ENCODE data around the gene TRPC4AP. TPM values are rescaled to one million over a fixed set of nuclear protein-coding genes. Genes with fewer than 3 reads are reported as not detected.

The TRPC4AP gene
- total and polyA plus RNA-seq, 10 of the 15 experiments (the other 5 are each of a cell fraction or from before 2014, with no cell fraction given): 1.1 to 61.7 (median 41.2) TPM

DNA sequence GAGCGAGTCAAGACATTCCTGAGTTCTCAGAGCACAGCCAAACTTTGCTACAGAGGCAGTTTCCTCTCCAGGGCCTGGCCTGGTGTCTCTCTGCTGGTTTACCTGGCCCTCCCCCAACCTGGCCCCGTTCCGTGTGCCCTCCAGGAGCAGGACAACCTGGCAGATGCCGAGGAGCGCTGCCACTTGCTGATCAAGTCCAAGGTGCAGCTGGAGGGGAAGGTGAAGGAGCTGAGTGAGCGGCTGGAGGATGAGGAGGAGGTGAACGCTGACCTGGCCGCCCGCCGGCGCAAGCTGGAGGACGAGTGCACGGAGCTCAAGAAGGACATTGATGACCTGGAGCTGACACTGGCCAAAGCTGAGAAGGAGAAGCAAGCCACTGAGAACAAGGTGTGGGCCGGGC lies 97.4 kb downstream of the TRPC4AP start (continued):
- TF ChIP-seq, protein P1, sequence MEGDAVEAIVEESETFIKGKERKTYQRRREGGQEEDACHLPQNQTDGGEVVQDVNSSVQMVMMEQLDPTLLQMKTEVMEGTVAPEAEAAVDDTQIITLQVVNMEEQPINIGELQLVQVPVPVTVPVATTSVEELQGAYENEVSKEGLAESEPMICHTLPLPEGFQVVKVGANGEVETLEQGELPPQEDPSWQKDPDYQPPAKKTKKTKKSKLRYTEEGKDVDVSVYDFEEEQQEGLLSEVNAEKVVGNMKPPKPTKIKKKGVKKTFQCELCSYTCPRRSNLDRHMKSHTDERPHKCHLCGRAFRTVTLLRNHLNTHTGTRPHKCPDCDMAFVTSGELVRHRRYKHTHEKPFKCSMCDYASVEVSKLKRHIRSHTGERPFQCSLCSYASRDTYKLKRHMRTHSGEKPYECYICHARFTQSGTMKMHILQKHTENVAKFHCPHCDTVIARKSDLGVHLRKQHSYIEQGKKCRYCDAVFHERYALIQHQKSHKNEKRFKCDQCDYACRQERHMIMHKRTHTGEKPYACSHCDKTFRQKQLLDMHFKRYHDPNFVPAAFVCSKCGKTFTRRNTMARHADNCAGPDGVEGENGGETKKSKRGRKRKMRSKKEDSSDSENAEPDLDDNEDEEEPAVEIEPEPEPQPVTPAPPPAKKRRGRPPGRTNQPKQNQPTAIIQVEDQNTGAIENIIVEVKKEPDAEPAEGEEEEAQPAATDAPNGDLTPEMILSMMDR (IDR thresholded peaks at IDR 0.05 in 2 of 3, conservative IDR thresholded peaks at IDR 0.05 in 1 of 3; ENCODE audit: control insufficient read depth in 2 of 3, extremely low read depth in 1 of 3, insufficient read depth in 1 of 3, low read depth in 3 of 3, low read length in 3 of 3): no peak
- TF ChIP-seq TCF3 (IDR thresholded peaks at IDR 0.05; ENCODE audit: borderline replicate concordance, insufficient read depth, low read depth, low read length) (no peak), EP300 (IDR thresholded peaks at IDR 0.05; ENCODE audit: borderline replicate concordance in 1 of 2, control insufficient read depth in 1 of 2, low read depth in 2 of 2, low read length in 2 of 2) (no peak)

DNA sequence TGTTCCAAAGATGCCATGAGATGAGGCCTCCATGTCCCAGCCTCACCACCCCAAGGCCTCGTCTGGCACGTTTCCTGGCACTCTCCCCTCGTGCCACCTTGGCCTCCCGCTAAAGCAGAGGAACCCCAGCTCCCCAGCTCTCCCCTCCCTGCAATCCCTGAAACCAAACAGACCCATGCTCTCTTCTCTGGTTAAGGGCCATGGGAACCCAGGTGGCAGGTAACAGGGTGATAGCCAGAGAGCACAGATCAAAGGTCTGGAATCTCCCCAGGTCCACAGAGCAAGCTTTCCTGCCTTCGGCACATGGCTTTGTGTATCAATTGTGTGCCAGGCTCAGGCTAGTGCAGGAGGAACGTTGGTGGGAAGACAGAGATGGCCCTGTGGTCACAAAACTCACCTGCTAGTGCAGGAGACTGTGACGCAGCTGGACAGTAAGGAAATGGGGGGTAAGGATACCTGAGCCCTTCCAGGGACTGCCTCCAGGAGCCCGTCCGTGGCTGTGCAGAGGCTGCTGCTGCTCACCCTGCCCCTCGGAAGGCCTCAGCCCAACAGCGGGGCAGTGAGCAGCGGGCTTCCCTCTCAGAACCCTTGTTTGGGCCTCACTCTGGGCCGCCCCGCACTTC lies 98.0 kb downstream of the TRPC4AP start:
- no peaks in the 10 kb centered on the region for H3K4me1 ChIP-seq (ENCODE audit: control insufficient read depth, insufficient read depth, low read length)
- POLR2A ChIA-PET: no interaction called here
- H4K20me1 ChIP-seq (ENCODE audit: control insufficient read depth, insufficient read depth): no peaks in the 10 kb centered on the region
- no peaks in the 10 kb centered on the region for H3K27me3 ChIP-seq (replicated peaks in 1 of 2; ENCODE audit: control insufficient read depth in 2 of 2, insufficient read depth in 2 of 2, low read length in 1 of 2)
- no peak for ATAC-seq
- H3K9ac ChIP-seq (ENCODE audit: control insufficient read depth, insufficient read depth, low read length): no peak overlapping the region
- in situ Hi-C loops (cut with MboI) (no loop called here), intact Hi-C loops (cut with micrococcal nuclease; ENCODE audit: unreplicated experiment) (no loop called here)
- TF ChIP-seq, protein P2, sequence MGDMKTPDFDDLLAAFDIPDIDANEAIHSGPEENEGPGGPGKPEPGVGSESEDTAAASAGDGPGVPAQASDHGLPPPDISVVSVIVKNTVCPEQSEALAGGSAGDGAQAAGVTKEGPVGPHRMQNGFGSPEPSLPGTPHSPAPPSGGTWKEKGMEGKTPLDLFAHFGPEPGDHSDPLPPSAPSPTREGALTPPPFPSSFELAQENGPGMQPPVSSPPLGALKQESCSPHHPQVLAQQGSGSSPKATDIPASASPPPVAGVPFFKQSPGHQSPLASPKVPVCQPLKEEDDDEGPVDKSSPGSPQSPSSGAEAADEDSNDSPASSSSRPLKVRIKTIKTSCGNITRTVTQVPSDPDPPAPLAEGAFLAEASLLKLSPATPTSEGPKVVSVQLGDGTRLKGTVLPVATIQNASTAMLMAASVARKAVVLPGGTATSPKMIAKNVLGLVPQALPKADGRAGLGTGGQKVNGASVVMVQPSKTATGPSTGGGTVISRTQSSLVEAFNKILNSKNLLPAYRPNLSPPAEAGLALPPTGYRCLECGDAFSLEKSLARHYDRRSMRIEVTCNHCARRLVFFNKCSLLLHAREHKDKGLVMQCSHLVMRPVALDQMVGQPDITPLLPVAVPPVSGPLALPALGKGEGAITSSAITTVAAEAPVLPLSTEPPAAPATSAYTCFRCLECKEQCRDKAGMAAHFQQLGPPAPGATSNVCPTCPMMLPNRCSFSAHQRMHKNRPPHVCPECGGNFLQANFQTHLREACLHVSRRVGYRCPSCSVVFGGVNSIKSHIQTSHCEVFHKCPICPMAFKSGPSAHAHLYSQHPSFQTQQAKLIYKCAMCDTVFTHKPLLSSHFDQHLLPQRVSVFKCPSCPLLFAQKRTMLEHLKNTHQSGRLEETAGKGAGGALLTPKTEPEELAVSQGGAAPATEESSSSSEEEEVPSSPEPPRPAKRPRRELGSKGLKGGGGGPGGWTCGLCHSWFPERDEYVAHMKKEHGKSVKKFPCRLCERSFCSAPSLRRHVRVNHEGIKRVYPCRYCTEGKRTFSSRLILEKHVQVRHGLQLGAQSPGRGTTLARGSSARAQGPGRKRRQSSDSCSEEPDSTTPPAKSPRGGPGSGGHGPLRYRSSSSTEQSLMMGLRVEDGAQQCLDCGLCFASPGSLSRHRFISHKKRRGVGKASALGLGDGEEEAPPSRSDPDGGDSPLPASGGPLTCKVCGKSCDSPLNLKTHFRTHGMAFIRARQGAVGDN (IDR thresholded peaks at IDR 0.05): no peak
- TF ChIP-seq IRF4 (IDR thresholded peaks at IDR 0.05; ENCODE audit: low read depth, low read length) (no peak), MYC (IDR thresholded peaks at IDR 0.05; ENCODE audit: insufficient read depth, insufficient read length, insufficient replicate concordance, low read length, severe bottlenecking) (no peak), CBX5 (IDR thresholded peaks at IDR 0.05; ENCODE audit: low read depth) (no peak), JUND (IDR thresholded peaks at IDR 0.05; ENCODE audit: low read depth, low read length) (no peak)
- H3K9me3 ChIP-seq (replicated peaks; ENCODE audit: control insufficient read depth, insufficient read depth, low read length): no peaks in the 10 kb centered on the region
- SMC1A ChIA-PET (ENCODE audit: uncharacterized antibody, unreplicated experiment): no interaction called here
- no peaks in the 10 kb centered on the region for H3K79me2 ChIP-seq (ENCODE audit: control insufficient read depth, insufficient read depth, low read length)
- no peak overlapping the region for H3K27ac ChIP-seq (ENCODE audit: control insufficient read depth, insufficient read depth)
- no peak overlapping the region for H3K4me3 ChIP-seq
- no peak overlapping the region for H2AFZ ChIP-seq (ENCODE audit: control insufficient read depth, low read depth, low read length)
- DNase-seq (ENCODE audit: low read depth, low spot score): no peak
- RAD21 ChIA-PET (ENCODE audit: unreplicated experiment): no interaction called here
- FAIRE-seq: no peak
- 82% methylated on average over 14 of the region's 14 CpGs for WGBS (ENCODE audit: insufficient coverage, insufficient replicate concordance, low lambda C conversion rate, missing lambda C conversion rate)
- peaks cover 0 to 7% of the 10 kb centered on the region in 2 experiments; a peak in 3 of 4 replicates for H3K36me3 ChIP-seq (ENCODE audit: control insufficient read depth in 2 of 2, insufficient read depth in 2 of 2, low read length in 1 of 2)
- no TSS peak for BruUV-seq (replicated peaks)
- CTCF ChIA-PET: no interaction called here
- H3K4me2 ChIP-seq (ENCODE audit: control insufficient read depth, insufficient read depth): no peak overlapping the region

Data from GM12878 (cell line).